ENCODE measurements around the gene ERICH6.

ERICH6 gene

DNA sequence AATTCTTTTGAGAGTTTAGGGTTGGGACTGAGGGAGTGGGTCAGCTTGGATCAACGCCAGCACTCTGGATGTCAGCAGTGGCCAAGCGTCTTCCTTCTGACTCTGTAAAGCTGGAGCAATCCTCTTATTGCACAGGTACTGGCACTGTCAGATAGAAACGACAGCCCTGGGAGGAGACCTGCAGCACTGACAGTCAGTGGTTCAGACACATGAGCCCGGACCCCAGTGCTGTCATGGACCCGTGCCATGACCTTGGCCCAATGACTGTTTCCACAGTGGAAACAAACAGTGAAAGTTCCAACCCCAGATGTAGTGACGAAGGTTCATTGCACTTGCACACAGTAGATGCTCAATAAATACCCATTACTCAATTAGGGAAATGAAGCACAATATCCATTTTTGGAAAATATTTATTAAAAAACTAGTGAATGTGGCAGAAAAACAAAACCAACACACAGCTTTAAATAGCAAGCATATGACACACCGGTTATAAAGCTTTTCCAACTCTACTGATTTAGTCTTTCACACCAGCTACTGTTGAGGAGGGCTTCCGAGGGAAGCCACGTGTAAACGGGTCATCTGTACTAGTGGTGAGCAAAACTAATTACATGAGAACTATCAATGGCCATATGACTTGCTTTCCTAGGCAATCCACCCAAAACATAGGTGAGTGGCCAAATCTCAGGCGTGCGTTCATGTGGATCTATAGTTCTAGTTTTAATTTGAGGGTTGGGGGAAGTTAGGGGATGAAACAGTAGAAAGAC, 37.2 kb upstream of the ERICH6 start:
- no peak overlapping the region for H3K27ac ChIP-seq

DNA sequence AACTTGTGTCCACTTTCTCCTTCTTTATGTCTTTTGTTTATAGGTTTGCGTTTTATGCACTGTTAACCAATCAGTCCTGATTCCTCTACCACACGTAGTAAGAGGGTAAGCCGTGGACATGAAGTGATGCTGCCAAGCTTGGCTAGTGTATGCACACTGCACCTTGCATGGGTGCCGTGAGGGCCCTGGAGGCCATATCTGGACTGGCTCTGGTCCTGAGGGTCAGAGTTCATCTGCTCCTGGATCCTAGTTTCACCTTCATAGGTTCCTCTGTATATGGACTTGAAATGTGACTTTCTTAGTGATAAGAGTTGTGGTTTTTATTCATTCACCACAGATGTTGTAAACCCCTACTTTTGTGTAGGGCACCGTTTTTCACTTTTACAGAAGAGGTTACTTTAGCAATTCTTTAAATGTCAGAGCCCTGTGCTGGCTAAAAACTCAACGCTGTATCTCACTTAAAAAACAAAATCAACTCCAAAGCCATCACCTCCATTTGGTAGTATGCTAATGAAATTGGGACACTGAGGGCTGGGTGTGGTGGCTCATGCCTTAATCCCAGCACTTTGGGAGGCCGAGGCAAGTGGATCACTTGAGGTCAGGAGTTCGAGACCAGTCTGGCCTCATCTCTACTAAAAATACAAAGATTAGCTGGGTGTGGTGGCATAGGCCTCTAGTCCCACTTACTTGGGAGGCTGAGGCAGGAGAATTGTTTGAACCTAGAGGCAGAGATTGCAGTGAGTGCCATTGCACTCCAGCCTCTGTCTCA, 36.3 kb upstream of the ERICH6 start:
- TF ChIP-seq, protein P1, sequence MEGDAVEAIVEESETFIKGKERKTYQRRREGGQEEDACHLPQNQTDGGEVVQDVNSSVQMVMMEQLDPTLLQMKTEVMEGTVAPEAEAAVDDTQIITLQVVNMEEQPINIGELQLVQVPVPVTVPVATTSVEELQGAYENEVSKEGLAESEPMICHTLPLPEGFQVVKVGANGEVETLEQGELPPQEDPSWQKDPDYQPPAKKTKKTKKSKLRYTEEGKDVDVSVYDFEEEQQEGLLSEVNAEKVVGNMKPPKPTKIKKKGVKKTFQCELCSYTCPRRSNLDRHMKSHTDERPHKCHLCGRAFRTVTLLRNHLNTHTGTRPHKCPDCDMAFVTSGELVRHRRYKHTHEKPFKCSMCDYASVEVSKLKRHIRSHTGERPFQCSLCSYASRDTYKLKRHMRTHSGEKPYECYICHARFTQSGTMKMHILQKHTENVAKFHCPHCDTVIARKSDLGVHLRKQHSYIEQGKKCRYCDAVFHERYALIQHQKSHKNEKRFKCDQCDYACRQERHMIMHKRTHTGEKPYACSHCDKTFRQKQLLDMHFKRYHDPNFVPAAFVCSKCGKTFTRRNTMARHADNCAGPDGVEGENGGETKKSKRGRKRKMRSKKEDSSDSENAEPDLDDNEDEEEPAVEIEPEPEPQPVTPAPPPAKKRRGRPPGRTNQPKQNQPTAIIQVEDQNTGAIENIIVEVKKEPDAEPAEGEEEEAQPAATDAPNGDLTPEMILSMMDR (conservative IDR thresholded peaks at IDR 0.05) = no peak
- H3K27ac ChIP-seq = no peak overlapping the region

More for the DNA sequence above, 37.2 kb upstream of the ERICH6 start:
- TF ChIP-seq, protein P1 (conservative IDR thresholded peaks at IDR 0.05) = no peak

DNA sequence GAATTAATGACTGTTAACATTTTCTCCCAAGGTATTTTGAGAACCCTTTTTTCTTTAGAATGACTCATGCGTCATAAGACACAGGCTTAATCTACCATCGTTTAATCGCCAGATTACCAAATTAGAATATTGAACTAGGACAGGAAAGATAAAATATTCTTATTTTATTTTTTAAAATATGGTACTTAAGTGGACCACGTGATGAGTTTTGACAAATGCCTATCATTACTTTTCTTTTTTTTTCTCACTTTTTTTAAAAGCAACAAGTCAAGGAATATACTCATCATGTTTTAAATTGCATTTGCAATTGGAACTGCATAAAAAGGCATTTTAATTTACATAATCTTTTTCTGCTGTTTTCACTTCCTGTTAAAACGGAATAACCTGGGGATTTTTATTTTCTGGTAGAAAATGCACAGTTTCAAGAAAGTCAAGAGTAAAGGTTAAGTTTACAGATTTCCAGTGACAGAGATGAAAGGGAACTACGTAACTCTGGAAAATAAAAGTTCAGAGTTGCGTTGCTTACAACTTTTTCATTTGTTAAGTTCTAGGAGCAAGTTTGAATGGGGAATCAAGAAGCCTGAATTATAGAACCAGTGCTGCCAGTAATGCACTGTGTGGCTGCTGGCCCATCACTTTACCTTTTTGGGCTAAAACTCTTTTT, 35.6 kb upstream of the ERICH6 start:
- no peak overlapping the region for H3K27ac ChIP-seq
- TF ChIP-seq, protein P1 (conservative IDR thresholded peaks at IDR 0.05) = no peak

DNA sequence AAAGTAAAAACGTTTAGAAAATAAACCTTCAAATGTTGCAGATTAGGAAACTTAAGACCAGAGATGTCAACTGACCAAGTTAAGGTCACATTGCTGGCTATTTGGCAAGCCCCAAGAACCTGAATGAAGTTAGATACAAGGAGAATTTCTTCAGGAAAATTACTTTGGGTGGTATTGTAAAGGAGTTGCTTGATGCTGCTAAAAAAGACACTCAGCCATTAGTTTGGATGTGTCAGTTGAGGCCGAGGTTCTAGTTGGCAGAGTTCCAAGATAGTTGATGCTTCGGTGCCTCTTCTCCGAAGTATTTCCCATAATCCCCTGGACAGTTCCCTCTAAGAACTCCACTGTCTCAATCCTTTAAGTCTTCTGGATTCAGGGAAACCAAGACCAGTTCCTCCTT, 35.0 kb upstream of the ERICH6 start:
- TF ChIP-seq, protein P1 (conservative IDR thresholded peaks at IDR 0.05) = no peak
- no peak overlapping the region for H3K27ac ChIP-seq

DNA sequence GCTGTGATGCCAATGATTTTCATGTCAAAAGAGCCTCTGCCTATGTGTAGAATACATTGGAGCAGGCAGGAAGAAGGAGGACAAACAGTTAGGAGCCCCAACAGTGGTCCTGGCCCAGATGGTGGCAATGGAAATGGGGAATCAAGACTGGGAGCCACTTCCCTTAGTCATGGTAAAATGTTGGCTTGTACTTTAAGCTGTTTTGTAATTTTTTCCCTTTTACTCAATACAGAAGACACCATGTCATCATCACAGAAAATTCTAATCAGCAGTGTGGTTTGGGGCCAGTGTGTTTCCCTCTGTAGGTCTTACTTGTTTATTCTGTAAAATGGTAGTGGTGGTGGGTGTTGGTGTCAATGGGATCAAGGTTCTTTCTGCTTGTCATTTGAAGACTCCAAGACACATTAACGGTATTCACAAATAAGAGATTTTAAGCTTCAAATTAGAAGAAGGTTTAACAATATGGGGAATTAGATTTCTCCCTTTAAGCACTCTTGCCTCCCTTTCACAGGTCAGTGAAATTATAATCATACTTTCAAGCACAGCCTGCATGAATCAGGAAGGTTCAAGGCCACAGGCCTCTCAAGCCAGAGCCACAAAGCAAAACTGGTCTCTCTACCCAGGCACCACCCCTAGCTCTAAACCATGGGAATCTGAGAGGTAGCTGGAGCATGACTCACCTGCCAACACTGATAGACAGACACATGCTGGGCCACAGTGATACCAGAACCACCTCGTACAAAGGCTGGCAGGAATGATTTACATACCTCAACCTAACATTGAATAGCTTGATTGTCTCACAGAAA, 34.4 kb upstream of the ERICH6 start:
- H3K27ac ChIP-seq = no peak overlapping the region
- TF ChIP-seq, protein P1 (conservative IDR thresholded peaks at IDR 0.05) = no peak

DNA sequence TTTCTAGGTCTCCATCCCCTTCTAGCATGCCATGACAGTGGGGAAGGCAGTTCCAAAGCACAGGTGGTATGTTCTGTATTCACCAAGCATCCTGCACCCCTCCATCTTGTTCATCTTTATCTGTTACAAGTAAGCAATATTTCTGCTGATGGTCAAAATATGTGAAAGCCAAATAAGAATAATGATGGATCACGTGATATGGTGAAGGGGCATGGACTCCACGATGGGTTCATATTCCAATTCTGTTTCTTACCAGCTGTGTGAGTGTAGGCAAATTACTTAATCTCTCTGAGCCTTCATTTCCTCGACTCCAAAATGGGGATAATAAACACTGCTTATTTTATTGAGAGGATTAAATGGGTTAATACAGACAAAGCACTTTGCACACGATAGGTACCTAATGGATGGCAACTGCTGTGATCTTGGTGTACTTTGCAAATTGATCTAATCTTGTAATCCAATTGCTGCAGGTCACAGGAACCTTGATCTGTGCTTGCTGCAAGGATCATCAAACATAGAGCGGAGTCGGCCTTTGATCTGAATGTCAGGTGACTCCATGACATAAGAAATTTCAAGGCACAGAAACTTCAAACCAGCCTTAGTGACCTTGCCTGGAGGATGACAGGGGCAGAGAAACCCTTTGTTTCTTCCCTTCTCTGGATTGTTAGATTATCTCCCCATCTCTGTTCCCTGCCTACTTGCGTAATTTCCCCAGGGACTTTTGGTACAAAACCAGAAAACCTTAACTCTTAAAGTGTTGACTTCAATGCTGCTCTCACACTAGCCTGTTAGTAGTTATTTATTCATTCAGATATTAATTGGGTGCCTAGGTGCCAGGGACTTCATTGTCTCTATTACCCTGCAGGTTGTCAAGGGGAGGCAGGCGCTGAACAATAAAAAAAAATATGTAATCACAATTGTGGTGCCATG, 33.4 kb upstream of the ERICH6 start:
- TF ChIP-seq, protein P1 (conservative IDR thresholded peaks at IDR 0.05) = no peak
- H3K27ac ChIP-seq = no peak overlapping the region
